ENCODE results near the gene DCPS. TPM values are rescaled to one million over a fixed set of nuclear protein-coding genes. Genes with fewer than 3 reads are reported as not detected.

The DCPS gene
- total and polyA plus RNA-seq, 2 of the 4 experiments (the other 2 are of a cell fraction), result 19.7 to 34.8 TPM

DNA sequence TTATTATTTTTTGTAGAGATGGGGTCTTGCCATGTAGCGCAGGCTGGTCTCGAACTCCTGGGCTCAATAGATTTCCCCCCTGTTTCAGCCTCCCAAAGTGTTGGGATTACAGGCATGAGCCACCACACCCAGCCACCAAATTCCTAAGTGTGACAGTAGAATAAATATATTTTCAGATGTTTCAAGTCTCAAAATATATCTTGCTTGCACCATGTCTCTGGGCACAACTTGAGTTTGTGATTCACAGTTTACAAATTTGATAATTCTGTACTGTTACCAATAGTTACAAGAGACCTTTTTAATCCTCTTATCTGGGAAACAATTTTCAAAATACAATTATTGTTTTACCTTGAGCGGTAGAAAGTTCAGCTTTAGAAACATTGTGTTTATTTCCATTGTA is 19.1 kb downstream of the DCPS start:
- Histone ChIP-seq H3K4me1 (ENCODE audit: control insufficient read depth, insufficient read depth, low read length) (peaks cover 12% of the 10 kb centered on the region), H4K91ac (ENCODE audit: insufficient read depth, low read depth, low read length) (no peak overlapping the region), H3K9me3 (ENCODE audit: control insufficient read depth, insufficient read depth, low read length) (no peaks in the 10 kb centered on the region), H2BK20ac (ENCODE audit: low read depth, low read length) (no peak overlapping the region), H3K27ac (ENCODE audit: insufficient read depth, low read length) (no peak overlapping the region), H2AK9ac (replicated peaks; ENCODE audit: low read depth, low read length, poor library complexity) (no peak overlapping the region), H4K8ac (ENCODE audit: low read depth in 2 of 2, low read length in 2 of 2) (no peak overlapping the region), H3K56ac (ENCODE audit: extremely low read depth, insufficient read depth, low read length) (no peak overlapping the region), H2BK15ac (ENCODE audit: low read depth, low read length) (no peak overlapping the region), H3K23ac (ENCODE audit: low read depth, low read length) (no peak overlapping the region; the same call in 1 of the 2 replicates), H2AK5ac (ENCODE audit: low read depth, low read length) (no peak overlapping the region), H3K4me3 (ENCODE audit: insufficient read depth, low read depth, low read length) (no peak overlapping the region), H2AFZ (replicated peaks; ENCODE audit: low read length, poor library complexity) (no peak overlapping the region), H3K36me3 (ENCODE audit: control insufficient read depth, insufficient read depth, low read length) (no peaks in the 10 kb centered on the region), H4K5ac (ENCODE audit: low read depth, low read length) (no peak overlapping the region), H3K9ac (ENCODE audit: low read depth, low read length) (no peak overlapping the region), H3K4ac (ENCODE audit: low read depth, low read length) (no peak overlapping the region), H3K14ac (replicated peaks; ENCODE audit: low read depth, low read length) (no peak overlapping the region), H4K20me1 (ENCODE audit: insufficient read depth, low read length) (no peaks in the 10 kb centered on the region), H3K27me3 (ENCODE audit: control insufficient read depth, insufficient read depth, low read length) (no peaks in the 10 kb centered on the region), H3K79me1 (ENCODE audit: low read depth in 1 of 2, low read length in 2 of 2) (peaks cover 4 to 18% of the 10 kb centered on the region in 2 experiments; a peak in 3 of 4 replicates), H3K4me2 (ENCODE audit: low read depth, low read length) (no peak overlapping the region), H2BK120ac (ENCODE audit: low read depth, low read length) (no peak overlapping the region), H3K9me1 (ENCODE audit: insufficient read depth, low read length) (peaks cover 13% of the 10 kb centered on the region), H2BK5ac (ENCODE audit: low read depth, low read length, poor library complexity, severe bottlenecking) (no peak overlapping the region), H3K18ac (ENCODE audit: low read depth, low read length) (no peak overlapping the region)
- no peak for TF ChIP-seq NFE2L2 (IDR thresholded peaks at IDR 0.05; ENCODE audit: low read depth, low read length)
- TF ChIP-seq USF2 (IDR thresholded peaks at IDR 0.05; ENCODE audit: low read depth, low read length), result no peak
- no peak for TF ChIP-seq CHD1 (IDR thresholded peaks at IDR 0.05; ENCODE audit: low read depth, low read length)
- no peak for TF ChIP-seq POLR2A (IDR thresholded peaks at IDR 0.05; ENCODE audit: low read depth, low read length)
- no peak for TF ChIP-seq RAD21 (IDR thresholded peaks at IDR 0.05; ENCODE audit: low read length)
- no peak for TF ChIP-seq SMC3 (IDR thresholded peaks at IDR 0.05; ENCODE audit: low read depth, low read length)
- TF ChIP-seq CEBPB (IDR thresholded peaks at IDR 0.05; ENCODE audit: low read depth, low read length), result no peak
- TF ChIP-seq MXI1 (IDR thresholded peaks at IDR 0.05; ENCODE audit: borderline replicate concordance, low read depth, low read length), result no peak
- no peak for TF ChIP-seq MAFK (IDR thresholded peaks at IDR 0.05; ENCODE audit: low read depth, low read length)
- no peak for TF ChIP-seq FOS (IDR thresholded peaks at IDR 0.05; ENCODE audit: low read depth, low read length)
- TF ChIP-seq, protein P1, sequence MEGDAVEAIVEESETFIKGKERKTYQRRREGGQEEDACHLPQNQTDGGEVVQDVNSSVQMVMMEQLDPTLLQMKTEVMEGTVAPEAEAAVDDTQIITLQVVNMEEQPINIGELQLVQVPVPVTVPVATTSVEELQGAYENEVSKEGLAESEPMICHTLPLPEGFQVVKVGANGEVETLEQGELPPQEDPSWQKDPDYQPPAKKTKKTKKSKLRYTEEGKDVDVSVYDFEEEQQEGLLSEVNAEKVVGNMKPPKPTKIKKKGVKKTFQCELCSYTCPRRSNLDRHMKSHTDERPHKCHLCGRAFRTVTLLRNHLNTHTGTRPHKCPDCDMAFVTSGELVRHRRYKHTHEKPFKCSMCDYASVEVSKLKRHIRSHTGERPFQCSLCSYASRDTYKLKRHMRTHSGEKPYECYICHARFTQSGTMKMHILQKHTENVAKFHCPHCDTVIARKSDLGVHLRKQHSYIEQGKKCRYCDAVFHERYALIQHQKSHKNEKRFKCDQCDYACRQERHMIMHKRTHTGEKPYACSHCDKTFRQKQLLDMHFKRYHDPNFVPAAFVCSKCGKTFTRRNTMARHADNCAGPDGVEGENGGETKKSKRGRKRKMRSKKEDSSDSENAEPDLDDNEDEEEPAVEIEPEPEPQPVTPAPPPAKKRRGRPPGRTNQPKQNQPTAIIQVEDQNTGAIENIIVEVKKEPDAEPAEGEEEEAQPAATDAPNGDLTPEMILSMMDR (conservative IDR thresholded peaks at IDR 0.05; ENCODE audit: low read depth, low read length), result no peak
- dilution Hi-C loops (cut with HindIII; ENCODE audit: low sequenced_read_pairs, unreplicated experiment) (no loop called here), in situ Hi-C loops (cut with MboI; ENCODE audit: low sequenced_read_pairs) (loop anchor here (25.0 kb wide), 2 partner anchors 389 to 1014 kb away; no protein-coding TSS in a partner anchor), intact Hi-C loops (cut with micrococcal nuclease) (no loop called here)
- no CpG with 5 or more reads among the region's 3 CpGs for WGBS, 2 experiments (ENCODE audit: extremely low coverage in 2 of 2, insufficient read length in 1 of 2)
- ATAC-seq (ENCODE audit: low read depth) (no peak), DNase-seq (no peak)
- BruUV-seq (replicated peaks), result no TSS peak
- POLR2A ChIA-PET (ENCODE audit: unreplicated experiment), result no interaction called here
- CTCF ChIA-PET, result no interaction called here

All from IMR-90 (cell line).